D721Med (cell line): Measurements from ENCODE around the gene FBLN2.

Experiments
- DNase-seq: peaks from one replicate; pipeline ENCODE4 v3.0.0; 2011; ENCODE audit warnings: low spot score; ENCODE audit not compliant: insufficient read length
- FAIRE-seq: peaks from 2 replicates; lab custom pipeline; 2011; peaks lifted over from hg19 to GRCh38; lab: Jason Lieb, UNC
- TF ChIP-seq, protein P1 (sequence below): IDR thresholded peaks from 2 replicates; pipeline ENCODE4 v1.5.1; 2012; ENCODE audit warnings: mild to moderate bottlenecking, control low read depth; ENCODE audit not compliant: insufficient read depth; ENCODE audit errors: missing control alignments

The FBLN2 gene

GRCh38 chr3:13508496-13508895 is 40.4 kb upstream of the FBLN2 start:
- no peak for FAIRE-seq
- TF ChIP-seq, protein P1, sequence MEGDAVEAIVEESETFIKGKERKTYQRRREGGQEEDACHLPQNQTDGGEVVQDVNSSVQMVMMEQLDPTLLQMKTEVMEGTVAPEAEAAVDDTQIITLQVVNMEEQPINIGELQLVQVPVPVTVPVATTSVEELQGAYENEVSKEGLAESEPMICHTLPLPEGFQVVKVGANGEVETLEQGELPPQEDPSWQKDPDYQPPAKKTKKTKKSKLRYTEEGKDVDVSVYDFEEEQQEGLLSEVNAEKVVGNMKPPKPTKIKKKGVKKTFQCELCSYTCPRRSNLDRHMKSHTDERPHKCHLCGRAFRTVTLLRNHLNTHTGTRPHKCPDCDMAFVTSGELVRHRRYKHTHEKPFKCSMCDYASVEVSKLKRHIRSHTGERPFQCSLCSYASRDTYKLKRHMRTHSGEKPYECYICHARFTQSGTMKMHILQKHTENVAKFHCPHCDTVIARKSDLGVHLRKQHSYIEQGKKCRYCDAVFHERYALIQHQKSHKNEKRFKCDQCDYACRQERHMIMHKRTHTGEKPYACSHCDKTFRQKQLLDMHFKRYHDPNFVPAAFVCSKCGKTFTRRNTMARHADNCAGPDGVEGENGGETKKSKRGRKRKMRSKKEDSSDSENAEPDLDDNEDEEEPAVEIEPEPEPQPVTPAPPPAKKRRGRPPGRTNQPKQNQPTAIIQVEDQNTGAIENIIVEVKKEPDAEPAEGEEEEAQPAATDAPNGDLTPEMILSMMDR: no peak

GRCh38 chr3:13509059-13509815 is 39.7 kb upstream of the FBLN2 start:
- no peak for DNase-seq
- TF ChIP-seq, protein P1: no peak
- FAIRE-seq: no peak

More at GRCh38 chr3:13508496-13508895, 40.4 kb upstream of the FBLN2 start:
- DNase-seq: no peak

- FAIRE-seq (no peak), DNase-seq (no peak)
- TF ChIP-seq, protein P1: no peak
Measured at GRCh38 chr3:13509816-13510192, 39.1 kb upstream of the FBLN2 start.

DNA sequence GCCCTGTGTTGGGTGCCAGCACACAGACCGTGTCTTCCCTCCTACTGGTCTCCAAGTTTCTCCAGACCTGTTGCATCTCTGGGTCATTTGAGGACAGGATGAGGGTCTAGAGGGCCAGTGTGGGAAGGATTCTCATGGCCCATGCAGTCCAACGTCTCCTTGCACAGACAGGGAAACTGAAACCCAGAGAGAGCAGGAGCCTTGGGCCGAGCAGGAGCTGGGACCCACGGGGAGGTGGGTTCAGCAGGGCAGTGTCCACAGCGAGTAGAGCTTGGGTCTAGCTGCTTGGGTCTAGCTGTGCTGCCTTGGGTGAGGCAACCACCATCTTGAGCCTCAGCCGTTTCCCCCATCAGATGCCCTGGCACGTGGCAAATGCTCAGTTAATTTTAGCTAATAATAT is 36.5 kb upstream of the FBLN2 start:
- DNase-seq (no peak), FAIRE-seq (no peak)
- TF ChIP-seq, protein P1: no peak

DNA sequence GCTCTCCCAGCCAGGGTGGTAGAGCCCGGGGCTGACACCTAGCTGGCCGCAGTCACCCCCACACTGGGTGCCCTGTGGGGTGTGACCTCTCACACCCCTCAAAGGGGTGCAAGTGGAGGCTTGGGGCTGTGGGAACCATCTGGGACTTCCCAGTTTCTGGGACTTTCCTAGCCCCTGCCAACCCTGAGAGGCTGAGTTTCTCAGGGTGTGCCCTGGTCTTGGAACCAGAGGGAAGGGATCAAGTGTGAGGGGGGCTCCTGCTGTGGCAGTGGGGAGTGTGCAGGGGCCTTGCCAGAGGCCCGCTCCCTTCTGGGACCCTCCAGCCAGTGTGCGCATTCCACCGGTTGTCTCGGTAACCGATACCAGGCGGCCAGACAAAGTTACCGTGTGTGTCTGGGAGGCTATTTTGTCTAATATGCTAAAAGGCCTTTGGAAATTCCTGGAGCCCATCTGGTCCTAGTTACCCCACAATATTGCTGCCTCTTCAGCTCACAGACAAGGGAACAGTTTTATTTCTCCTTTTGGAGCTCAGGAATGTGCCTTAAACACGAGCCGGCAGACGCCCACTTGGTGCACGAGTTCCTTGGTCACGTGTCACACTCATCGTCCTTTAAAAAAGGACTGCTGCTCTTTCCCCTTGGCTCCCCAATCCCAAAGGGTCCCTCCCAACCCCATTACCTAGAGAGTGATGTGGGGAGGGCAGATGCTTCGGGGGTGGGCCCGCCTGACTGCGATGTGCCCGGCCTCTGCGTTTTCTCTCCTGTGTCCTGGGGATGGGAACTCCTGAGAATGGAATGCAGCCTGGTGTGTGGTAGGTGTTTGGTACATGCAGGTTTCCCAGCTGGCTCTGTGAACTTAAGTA is 35.6 kb upstream of the FBLN2 start:
- TF ChIP-seq, protein P1: no peak
- FAIRE-seq (no peak), DNase-seq (no peak)

DNA sequence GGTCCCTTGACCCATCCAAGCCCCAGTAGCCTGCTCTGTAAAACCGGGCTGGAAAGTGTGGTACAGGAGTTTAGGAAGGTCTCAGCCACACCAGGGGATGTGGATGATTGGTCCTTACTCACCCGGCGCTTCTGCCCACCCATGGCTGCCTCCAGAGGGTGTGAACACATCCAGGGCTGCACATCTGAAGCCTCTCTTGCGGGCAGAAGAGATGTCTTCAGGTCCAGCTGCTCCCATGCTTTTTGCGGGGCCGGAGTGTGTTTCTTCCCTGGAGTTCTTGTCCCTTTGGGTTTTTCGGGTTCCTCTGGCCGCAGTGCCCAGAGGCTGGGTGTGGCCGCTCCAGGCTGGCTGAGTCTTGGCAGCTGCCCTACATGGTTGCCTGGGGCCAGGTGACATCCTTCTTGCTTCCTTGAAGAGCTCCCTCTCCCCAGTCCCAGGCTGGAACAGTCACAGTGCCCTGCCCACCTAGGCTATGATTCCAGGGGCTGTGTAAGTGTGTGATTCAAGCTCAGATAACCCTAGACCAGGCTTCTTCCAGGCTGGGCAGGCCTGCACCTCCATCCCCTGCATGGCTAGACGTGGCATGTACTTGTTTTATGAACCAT is 34.9 kb upstream of the FBLN2 start:
- DNase-seq (no peak), FAIRE-seq (no peak)
- TF ChIP-seq, protein P1: no peak
